AG09309 (cell line): ENCODE data around the gene NCLN.

Experiments used
- DNase-seq: peaks from one replicate; pipeline ENCODE4 v3.0.0-alpha.2; 2010; ENCODE audit warnings: low read depth
- H3K4me3 ChIP-seq: 2 replicates; pipeline ENCODE4 v1.5.1; 2011; ENCODE audit warnings: mild to moderate bottlenecking, low read depth, low read length, moderate library complexity; ENCODE audit not compliant: control insufficient read depth
- CTCF ChIP-seq: IDR thresholded peaks from 2 replicates; pipeline ENCODE4 v1.5.1; 2011; ENCODE audit warnings: mild to moderate bottlenecking, low read depth, low read length, inconsistent platforms; ENCODE audit not compliant: insufficient read depth, control insufficient read depth; ENCODE audit errors: missing control alignments

NCLN gene

GRCh38 chr19:3142292-3142670 is 43.4 kb upstream of the NCLN start:
- no peak for TF ChIP-seq CTCF
- DNase-seq: no peak
- no peak overlapping the region for H3K4me3 ChIP-seq

- TF ChIP-seq CTCF: no peak
- no peak overlapping the region for H3K4me3 ChIP-seq
- no peak for DNase-seq
Measured at GRCh38 chr19:3142781-3143337, 42.9 kb upstream of the NCLN start.

GRCh38 chr19:3145909-3146676 is 39.6 kb upstream of the NCLN start:
- TF ChIP-seq CTCF: no peak
- no peak overlapping the region for H3K4me3 ChIP-seq
- no peak for DNase-seq

GRCh38 chr19:3146677-3147100 is 39.0 kb upstream of the NCLN start:
- no peak overlapping the region for H3K4me3 ChIP-seq
- TF ChIP-seq CTCF: peak; percentile 83
- DNase-seq: no peak

GRCh38 chr19:3148503-3148902 is 37.2 kb upstream of the NCLN start:
- no peak for DNase-seq
- no peak for TF ChIP-seq CTCF
- H3K4me3 ChIP-seq: no peak overlapping the region

- DNase-seq: no peak
- TF ChIP-seq CTCF: no peak
- H3K4me3 ChIP-seq: no peak overlapping the region
Measured at GRCh38 chr19:3149089-3149488, 36.6 kb upstream of the NCLN start.
